Frontal cortex (tissue), 4 donors: ENCODE measurements around the gene PHLPP1. TPM values are rescaled to one million over a fixed set of nuclear protein-coding genes. Genes with fewer than 3 reads are reported as not detected.
"Not testable (repeated sequence)": the region's sequence is repeated elsewhere in the genome, so short reads cannot be mapped to it uniquely, and the experiment has no call there.

ENCODE experiments used
- DNase-seq, 2 donors: peaks; one replicate each; pipeline ENCODE4 v3.0.0; 2012; ENCODE audit warnings: low spot score in 2 of 2
- FAIRE-seq: peaks from 2 replicates; lab custom pipeline; 2012; peaks lifted over from hg19 to GRCh38; lab: Jason Lieb, UNC
- total RNA-seq: library from RNA; depleted of rRNA; stranded (reverse); fragments of >200 nt; gene quantifications from one replicate; pipeline ENCODE4 v1.2.3, GENCODE V29; 2014
- donor health status: control.
- donor health status: control.
- donor health status: control.

Gene PHLPP1
- total RNA-seq, 1 donor from 2014 or later: 16.3 TPM

DNA sequence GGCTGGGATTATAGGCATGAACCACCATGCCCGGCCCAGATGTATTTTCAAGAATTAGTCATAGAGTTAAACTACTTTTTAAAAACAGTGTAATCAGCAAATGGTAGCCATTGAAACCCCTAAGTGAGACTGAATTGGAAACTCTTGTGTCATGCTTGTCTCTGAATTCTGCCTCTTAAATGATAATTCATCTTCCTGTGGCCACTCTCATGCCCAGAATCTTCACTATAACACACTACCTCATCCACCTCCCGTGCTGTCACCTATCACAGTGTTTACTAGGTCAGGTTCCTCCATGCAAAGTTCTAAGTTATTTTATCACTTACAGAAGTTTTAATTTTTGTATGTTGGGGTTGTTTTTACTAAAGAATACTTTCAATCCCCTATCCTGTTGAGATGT lies 197.5 kb downstream of the PHLPP1 start:
- FAIRE-seq: no peak

DNA sequence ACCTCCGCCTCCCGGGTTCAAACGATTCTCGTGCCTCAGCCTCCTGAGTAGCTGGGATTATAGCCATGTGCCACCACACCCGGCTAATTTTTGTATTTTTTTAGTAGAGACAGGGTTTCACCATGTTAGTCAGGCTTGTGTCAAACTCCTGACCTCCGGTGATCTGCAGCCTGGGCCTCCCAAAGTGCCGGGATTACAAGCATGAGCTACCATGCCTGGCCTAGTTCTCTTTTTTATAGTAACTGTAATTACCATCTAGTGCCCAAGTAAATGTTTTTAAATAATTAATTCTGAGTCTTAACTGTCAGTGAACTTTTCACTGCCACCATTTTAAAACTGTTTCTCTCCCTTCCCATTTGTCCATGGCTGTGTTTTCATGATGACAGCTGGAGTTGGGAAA lies 198.5 kb downstream of the PHLPP1 start:
- FAIRE-seq, DNase-seq: not testable (repeated sequence)

More for the DNA sequence above, 197.5 kb downstream of the PHLPP1 start:
- no peak for DNase-seq

DNA sequence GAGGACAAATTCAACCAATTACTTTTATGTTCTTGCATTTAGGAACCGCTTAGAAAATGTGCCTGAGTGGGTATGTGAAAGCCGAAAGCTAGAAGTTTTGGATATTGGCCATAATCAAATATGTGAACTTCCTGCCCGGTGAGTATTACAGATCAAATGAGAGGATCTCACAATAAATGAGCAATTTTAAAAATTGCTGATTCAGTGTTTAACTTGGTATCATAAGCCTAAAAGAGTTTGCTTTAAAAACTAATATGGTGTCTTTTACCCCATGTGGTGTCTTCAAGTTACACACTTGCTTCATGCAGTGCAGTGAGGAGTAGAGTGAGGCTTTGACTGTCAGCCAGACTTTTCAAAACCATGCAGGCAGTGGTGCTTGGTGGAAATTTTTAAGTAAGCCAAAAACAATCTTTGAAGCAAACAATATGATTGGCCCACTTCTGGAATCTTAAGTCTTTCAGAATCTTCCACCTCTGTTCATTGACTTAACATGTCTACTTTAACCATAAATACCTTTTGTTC lies 199.6 kb downstream of the PHLPP1 start:
- FAIRE-seq (no peak), DNase-seq (no peak)

GRCh38 chr18:62918361-62918760 lies 203.0 kb downstream of the PHLPP1 start:
- no peak for FAIRE-seq
- no peak for DNase-seq

GRCh38 chr18:62919109-62919838 lies 203.9 kb downstream of the PHLPP1 start:
- FAIRE-seq (no peak), DNase-seq (no peak)

DNA sequence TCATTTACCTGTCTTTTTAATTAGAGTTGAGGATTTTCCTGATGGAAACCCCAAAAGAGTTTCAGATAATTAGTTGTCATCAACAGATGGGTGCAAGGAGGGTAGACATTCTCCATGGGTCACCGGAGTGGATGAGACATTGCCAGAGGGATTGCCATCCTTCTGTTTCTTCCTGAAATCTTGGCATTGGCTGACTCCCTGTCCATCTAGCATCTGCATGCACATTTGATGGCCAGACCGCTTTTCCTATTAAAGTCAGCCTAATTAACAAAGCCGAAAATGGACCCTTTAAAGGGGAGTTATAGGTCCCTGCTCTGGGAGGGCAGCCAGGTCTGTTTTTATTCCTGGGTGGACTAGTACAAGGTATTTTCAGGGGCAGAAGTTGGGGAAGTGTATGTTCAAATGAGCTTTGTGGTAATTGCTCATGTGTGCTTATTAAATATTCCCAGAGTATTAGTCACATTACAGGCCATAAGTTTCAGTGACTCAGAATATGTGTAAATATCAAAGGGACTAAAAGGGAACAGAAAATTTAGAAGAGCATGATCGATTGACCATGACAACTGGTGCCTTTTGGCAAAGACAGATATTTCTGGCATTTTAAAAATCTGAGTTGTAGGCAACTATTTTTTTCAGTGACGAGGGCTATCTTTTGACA lies 209.8 kb downstream of the PHLPP1 start:
- FAIRE-seq: no peak
- DNase-seq: no peak

DNA sequence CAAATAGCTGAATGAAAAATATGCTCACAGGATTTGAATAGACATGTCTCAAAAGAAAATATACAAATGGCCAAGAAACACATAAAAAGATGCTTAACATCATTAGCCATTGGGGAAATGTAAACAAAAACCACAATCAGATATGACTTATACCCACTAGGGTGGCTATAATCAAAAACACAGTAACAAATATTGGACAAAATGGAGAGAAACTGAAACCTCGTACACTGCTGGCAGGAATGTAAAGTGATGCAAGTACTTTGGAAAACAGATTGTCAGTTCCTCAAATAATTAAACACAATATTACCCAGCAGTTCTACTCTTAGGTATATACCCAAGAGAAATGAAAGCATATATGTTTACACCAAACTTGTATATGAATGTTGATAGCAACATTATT lies 213.0 kb downstream of the PHLPP1 start:
- no peak for FAIRE-seq
- DNase-seq: no peak

DNA sequence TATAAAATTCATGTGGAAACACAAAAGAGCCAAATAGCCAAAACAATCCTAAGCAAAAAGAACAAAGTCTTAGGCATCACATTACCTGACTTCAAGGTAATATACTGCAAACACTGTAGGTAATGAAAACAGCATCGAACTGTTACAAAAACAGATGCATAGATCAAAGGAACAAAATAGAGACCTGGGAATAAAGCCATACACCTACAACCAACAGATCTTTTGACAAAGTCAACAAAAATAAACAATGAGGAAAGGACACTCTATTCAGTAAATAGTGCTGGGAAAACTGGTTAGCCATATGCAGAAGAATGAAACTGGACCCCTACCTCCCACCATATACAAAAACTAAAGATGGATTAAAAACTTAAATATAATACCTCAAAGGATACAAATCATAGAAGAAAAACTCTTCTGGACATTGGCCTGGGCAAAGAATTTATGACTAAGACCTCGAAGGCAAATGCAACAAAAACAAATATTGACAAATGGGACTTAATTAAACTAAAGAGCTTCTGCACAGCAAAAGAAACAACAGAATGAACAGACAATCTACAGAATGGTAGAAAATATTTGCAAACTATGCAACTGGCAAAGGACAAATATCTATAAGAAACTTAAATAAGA lies 218.0 kb downstream of the PHLPP1 start:
- DNase-seq: no peak
- no peak for FAIRE-seq

DNA sequence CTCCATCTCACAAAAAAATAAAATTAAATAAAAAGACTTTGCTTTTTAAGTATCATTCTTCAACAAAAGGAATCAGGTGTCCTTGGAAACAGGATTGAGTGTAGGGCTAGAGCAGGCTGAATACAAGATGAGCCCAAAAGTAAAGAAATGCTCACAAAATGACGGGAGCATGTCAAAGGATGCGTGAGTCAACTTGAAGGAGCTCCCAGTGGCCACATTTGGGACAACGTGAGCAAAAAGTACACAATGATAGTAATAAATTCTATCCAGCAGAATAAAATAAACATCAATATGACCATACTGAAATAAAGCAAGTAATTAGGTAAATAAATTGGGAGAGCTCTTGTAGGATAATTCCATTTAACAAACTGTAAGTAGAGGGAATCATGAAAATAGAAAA lies 220.7 kb downstream of the PHLPP1 start:
- FAIRE-seq (no peak), DNase-seq (no peak)

GRCh38 chr18:62937065-62937464 lies 221.7 kb downstream of the PHLPP1 start:
- FAIRE-seq (no peak), DNase-seq (no peak)

GRCh38 chr18:62938006-62938405 lies 222.7 kb downstream of the PHLPP1 start:
- FAIRE-seq (no peak), DNase-seq (no peak)

- DNase-seq: no peak
- no peak for FAIRE-seq
These were observed 223.1 kb downstream of the PHLPP1 start for GRCh38 chr18:62938487-62938886.

- no peak for FAIRE-seq
These were observed 224.1 kb downstream of the PHLPP1 start for GRCh38 chr18:62939433-62939832.

GRCh38 chr18:62939926-62940325 lies 224.6 kb downstream of the PHLPP1 start:
- no peak for FAIRE-seq
- DNase-seq: no peak

More at GRCh38 chr18:62939433-62939832, 224.1 kb downstream of the PHLPP1 start:
- no peak for DNase-seq

DNA sequence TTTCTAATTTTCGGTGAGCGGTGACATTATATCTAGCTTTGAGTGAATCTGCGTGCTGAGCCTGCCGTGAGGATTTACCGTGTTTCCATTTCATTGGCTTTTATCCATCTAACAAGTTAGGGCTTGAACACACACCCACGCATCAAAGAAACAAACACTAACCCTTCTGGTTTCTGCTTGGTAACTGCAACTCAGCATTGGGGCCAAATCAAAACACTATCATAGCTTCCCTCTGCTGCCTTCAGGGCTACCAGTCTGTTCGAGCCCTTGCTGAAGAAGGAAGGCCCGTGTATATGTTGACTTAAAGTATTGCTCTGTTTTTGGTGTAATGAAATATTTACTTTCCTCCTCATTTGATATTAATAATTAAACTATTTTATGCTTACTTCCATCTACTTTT lies 227.2 kb downstream of the PHLPP1 start:
- FAIRE-seq (no peak), DNase-seq (no peak)

DNA sequence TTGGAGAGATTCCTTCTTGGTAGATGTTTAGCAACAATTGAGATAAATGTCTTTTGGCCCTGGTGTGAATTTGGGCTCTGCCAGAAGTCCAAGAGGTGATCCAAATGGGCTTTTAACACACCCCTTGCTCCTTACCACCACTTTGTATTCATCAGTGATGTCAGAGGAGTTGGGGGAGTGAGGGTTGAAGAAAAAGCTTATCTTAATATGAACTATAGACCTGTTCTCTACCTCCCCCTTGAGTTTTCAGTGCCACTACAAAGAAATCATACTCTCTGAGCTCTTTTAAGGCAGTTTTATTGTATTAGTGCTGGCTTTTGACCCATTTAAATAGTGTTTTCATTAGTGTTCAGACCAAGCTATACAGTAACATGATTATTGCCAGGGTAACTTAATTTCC lies 229.1 kb downstream of the PHLPP1 start:
- no peak for FAIRE-seq
- no peak for DNase-seq

- DNase-seq (no peak), FAIRE-seq (peak; percentile 54)
These were observed 233.4 kb downstream of the PHLPP1 start for GRCh38 chr18:62948788-62949187.

DNA sequence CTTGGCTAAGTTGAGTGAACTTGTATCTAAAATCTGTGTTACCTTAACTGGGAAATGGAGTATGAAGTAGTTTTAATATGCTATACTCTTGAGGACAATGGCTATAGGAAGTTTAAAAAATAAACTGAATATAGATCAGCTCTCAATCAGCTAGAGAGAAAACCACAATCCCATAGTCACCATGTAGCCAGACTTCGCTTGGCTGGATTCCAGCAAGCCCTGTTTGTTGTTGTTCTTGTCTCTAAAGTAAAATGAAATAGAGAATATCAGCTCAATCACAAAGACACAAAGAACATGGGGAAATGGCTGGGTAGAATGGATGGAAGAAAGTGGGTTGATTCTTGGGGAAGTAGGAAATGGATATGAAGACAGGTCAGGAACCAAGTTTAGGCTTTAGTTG lies 234.9 kb downstream of the PHLPP1 start:
- FAIRE-seq: no peak
- DNase-seq: no peak

GRCh38 chr18:62952807-62953206 lies 237.5 kb downstream of the PHLPP1 start:
- DNase-seq (no peak), FAIRE-seq (no peak)

- FAIRE-seq (no peak), DNase-seq (no peak)
These were observed 238.3 kb downstream of the PHLPP1 start for GRCh38 chr18:62953663-62954062.

DNA sequence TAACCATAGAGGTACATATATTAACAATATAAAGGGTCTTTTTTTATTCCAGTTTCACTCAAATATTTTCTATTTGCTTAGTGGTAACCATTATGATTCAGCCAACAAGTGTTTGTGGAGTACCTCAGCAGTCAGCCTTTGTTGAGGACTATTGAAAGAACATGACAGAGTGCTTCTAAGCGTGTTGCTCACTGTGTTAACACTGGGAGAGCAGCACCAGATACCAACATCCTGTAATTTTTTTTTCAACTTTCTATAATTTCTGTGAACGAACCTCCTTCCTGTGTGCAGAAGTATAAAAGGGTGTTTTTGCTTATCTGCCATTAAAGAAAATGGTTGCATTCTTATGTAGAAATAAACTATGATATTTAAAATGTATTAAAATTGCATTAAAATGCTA lies 239.0 kb downstream of the PHLPP1 start:
- FAIRE-seq: no peak
- DNase-seq: no peak
